Smooth muscle cell (in vitro differentiated cells): ENCODE results near the gene KIF23. TPM values are rescaled to one million over a fixed set of nuclear protein-coding genes. Genes with fewer than 3 reads are reported as not detected.
A peak's percentile ranks its signal among the peaks of the same experiment; 100 is the strongest.

ENCODE experiments used
- DNase-seq: peaks from one replicate; lab custom pipeline; 2025; ENCODE audit not compliant: unreplicated experiment; lab: John Stamatoyannopoulos, UW
- H2AFZ ChIP-seq: fragments of 200-600 bp; sonication (generic); 2 replicates; pipeline ENCODE4 v1.6.0; 2016; ENCODE audit warnings: antibody characterized with exemption, low read depth, mild to moderate bottlenecking
- H3F3A ChIP-seq: fragments of 200-600 bp; sonication (generic); 2 replicates; pipeline ENCODE4 v1.6.0; 2017; ENCODE audit warnings: antibody characterized with exemption, low read depth
- H3K27ac ChIP-seq: fragments of 200-600 bp; sonication (generic); 2 replicates; pipeline ENCODE4 v1.5.1; 2016; ENCODE audit warnings: low read depth, mild to moderate bottlenecking
- H3K27me3 ChIP-seq: fragments of 200-600 bp; sonication (generic); 2 replicates; pipeline ENCODE4 v1.6.1; 2016; ENCODE audit warnings: low read depth, mild to moderate bottlenecking
- H3K36me3 ChIP-seq: fragments of 200-600 bp; sonication (generic); 2 replicates; pipeline ENCODE4 v1.5.1; 2016; ENCODE audit warnings: low read depth
- H3K4me1 ChIP-seq: fragments of 200-600 bp; sonication (generic); 2 replicates; pipeline ENCODE4 v1.5.1; 2016; ENCODE audit warnings: low read depth
- H3K4me2 ChIP-seq: fragments of 200-600 bp; sonication (generic); 2 replicates; pipeline ENCODE4 v1.6.0; 2016; ENCODE audit warnings: mild to moderate bottlenecking
- H3K4me3 ChIP-seq: fragments of 200-600 bp; sonication (generic); 2 replicates; pipeline ENCODE4 v1.5.1; 2016; ENCODE audit warnings: mild to moderate bottlenecking
- H3K79me2 ChIP-seq: fragments of 200-600 bp; sonication (generic); 2 replicates; pipeline ENCODE4 v1.6.0; 2016; ENCODE audit warnings: low read depth, mild to moderate bottlenecking
- H3K9ac ChIP-seq: fragments of 200-600 bp; sonication (generic); 2 replicates; pipeline ENCODE4 v1.6.0; 2016; ENCODE audit warnings: low read depth
- H3K9me3 ChIP-seq: fragments of 200-600 bp; sonication (generic); replicated peaks from 2 replicates; pipeline ENCODE4 v1.5.1; 2016; ENCODE audit warnings: low read depth
- H4K20me1 ChIP-seq: fragments of 200-600 bp; sonication (generic); 2 replicates; pipeline ENCODE4 v1.6.0; 2016; ENCODE audit warnings: low read depth
- WGBS: methylation state at CpG from one replicate; pipeline ENCODE4 v1.1.7; 2016; ENCODE audit warnings: low lambda C conversion rate; 5-methylcytosine and 5-hydroxymethylcytosine counted together
- polyA plus RNA-seq: library from polyadenylated mRNA; unstranded; fragments of >200 nt; fragmentation: Nextera tagmentation; extraction: Ambion mirVana; gene quantifications from 2 replicates; pipeline ENCODE4 v1.2.1, GENCODE V29; 2016
- total RNA-seq: library from RNA; depleted of rRNA; stranded (reverse); fragments of >200 nt; gene quantifications from 2 replicates; pipeline ENCODE4 v1.2.3, GENCODE V29; 2014
- TF ChIP-seq, protein P1 (sequence below): fragments of 200-600 bp; sonication (generic); IDR thresholded peaks from 2 replicates; pipeline ENCODE4 v1.5.1; 2017; ENCODE audit warnings: borderline replicate concordance, mild to moderate bottlenecking, antibody characterized with exemption; ENCODE audit not compliant: insufficient read depth, poor library complexity, severe bottlenecking

The KIF23 gene
- total and polyA plus RNA-seq, 2 experiments from 2014 or later: 14.3 to 44.1 TPM

DNA sequence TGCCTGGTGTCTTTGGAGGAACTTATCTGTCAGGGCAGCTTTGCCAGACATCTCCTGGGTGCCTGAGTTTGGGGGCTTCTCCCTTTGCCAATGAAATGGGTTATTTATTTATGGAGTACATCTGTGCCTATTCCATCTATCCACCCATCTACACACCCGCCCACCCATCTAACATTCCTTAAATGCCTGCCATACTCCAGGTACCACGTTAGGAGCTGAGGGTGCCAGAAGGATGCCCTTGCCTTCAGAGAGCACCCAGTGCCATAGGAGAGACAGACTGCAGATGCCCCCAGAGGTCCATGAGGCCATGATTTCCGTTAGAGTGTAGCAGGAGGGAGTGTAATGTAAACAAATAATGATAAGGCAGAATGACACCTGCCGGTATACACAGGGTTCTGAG is 21.8 kb upstream of the KIF23 start:
- TF ChIP-seq, protein P1, sequence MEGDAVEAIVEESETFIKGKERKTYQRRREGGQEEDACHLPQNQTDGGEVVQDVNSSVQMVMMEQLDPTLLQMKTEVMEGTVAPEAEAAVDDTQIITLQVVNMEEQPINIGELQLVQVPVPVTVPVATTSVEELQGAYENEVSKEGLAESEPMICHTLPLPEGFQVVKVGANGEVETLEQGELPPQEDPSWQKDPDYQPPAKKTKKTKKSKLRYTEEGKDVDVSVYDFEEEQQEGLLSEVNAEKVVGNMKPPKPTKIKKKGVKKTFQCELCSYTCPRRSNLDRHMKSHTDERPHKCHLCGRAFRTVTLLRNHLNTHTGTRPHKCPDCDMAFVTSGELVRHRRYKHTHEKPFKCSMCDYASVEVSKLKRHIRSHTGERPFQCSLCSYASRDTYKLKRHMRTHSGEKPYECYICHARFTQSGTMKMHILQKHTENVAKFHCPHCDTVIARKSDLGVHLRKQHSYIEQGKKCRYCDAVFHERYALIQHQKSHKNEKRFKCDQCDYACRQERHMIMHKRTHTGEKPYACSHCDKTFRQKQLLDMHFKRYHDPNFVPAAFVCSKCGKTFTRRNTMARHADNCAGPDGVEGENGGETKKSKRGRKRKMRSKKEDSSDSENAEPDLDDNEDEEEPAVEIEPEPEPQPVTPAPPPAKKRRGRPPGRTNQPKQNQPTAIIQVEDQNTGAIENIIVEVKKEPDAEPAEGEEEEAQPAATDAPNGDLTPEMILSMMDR: no peak
- Histone ChIP-seq H3F3A (no peaks in the 10 kb centered on the region), H4K20me1 (no peaks in the 10 kb centered on the region), H3K9me3 (no peaks in the 10 kb centered on the region), H3K4me1 (peaks cover 3% of the 10 kb centered on the region), H3K27me3 (no peaks in the 10 kb centered on the region), H3K36me3 (no peaks in the 10 kb centered on the region), H3K4me2 (no peak overlapping the region), H3K79me2 (no peaks in the 10 kb centered on the region), H3K9ac (no peak overlapping the region), H2AFZ (no peak overlapping the region), H3K27ac (no peak overlapping the region), H3K4me3 (no peak overlapping the region)
- WGBS: 76% methylated on average over 4 of the region's 4 CpGs
- no peak for DNase-seq

DNA sequence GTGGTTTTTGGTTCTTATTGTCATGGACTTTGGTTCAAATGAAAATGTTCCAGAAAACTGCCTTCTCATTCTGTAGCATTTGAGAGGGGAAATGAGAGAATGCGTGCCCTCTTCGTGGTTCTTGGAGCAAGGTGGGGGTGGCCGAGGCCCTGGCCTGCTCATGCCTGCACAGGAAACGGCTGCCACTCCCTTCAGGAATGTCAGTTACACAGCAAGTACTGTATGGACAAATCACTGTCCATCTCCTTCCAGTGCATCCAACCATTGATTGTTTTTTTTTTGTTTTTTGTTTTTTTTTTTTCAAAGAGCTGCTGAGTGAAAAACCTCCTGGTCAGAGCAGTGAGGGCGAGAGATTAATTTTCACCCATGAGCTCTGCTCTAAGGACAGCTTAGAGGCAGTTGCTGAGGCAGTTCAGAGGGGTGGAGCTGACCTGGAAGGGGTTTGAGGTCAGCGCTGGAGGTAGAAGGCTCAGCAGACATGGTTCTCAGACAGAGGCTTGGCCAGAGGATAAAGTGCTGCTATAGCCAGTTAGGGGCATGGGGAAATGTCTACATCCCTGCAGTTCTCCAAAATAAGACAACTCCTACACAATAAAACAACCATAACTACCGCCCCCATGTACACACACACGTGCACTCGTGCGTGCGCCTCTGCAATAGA is 20.2 kb upstream of the KIF23 start:
- no peak overlapping the region for H3K27ac ChIP-seq
- H2AFZ ChIP-seq: no peak overlapping the region
- peaks cover 3% of the 10 kb centered on the region for H3K4me1 ChIP-seq
- H3F3A ChIP-seq: no peaks in the 10 kb centered on the region
- no peak overlapping the region for H3K9ac ChIP-seq
- H3K79me2 ChIP-seq: no peaks in the 10 kb centered on the region
- no peaks in the 10 kb centered on the region for H3K9me3 ChIP-seq
- no peak overlapping the region for H3K4me3 ChIP-seq
- DNase-seq: no peak
- H4K20me1 ChIP-seq: no peaks in the 10 kb centered on the region
- TF ChIP-seq, protein P1: no peak
- WGBS: 81% methylated on average over 11 of the region's 11 CpGs
- H3K27me3 ChIP-seq: no peaks in the 10 kb centered on the region
- no peaks in the 10 kb centered on the region for H3K36me3 ChIP-seq
- H3K4me2 ChIP-seq: peak overlapping the region; percentile 62

DNA sequence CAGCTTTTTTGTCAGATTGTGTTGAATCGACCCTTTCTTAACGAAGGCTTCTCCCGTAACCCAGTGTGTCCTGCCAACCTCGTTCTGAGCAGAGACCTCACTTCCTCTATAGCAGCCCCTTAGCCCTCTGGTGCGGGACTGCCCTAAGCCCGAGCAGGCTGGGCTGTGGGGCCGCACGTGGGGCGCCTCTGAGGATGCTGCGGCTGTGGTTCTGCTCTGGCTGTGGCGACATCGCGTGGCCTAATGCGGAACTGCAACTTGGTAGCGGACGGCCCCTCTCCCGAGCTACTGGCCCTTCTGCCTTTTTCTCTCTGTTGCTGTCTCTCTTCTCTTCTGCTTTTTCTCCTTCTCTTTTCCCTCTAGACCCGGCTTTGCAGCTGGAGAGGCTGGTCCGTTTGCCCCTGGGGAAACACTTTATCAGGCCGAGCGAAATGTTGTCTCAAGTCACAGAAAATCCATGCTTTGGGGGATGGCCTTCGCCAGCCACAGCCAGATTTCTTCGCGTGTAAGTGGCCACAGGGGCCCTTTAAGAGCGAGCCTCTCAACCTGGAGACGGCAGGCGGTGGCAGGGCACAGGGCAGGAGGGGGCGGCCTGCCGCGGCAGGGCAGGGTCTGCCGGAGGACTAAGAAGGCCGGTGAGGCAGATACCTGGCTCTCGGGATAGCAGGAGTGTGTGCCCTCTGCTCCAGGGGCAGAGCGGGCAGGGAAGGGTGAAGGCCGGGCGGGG is 19.4 kb upstream of the KIF23 start:
- Histone ChIP-seq H3K9ac (no peak overlapping the region), H3F3A (no peaks in the 10 kb centered on the region), H3K79me2 (no peaks in the 10 kb centered on the region), H3K36me3 (no peaks in the 10 kb centered on the region), H2AFZ (no peak overlapping the region), H3K27ac (no peak overlapping the region), H4K20me1 (no peaks in the 10 kb centered on the region), H3K9me3 (no peaks in the 10 kb centered on the region), H3K27me3 (no peaks in the 10 kb centered on the region), H3K4me3 (no peak overlapping the region), H3K4me2 (peak overlapping the region; percentile 62), H3K4me1 (peaks cover 3% of the 10 kb centered on the region)
- peak; percentile 78 for DNase-seq
- 25% methylated on average over 36 of the region's 36 CpGs for whole genome bisulfite sequencing
- TF ChIP-seq, protein P1: peak; percentile 94
